ENCODE data around the gene PDIA6. TPM values are rescaled to one million over a fixed set of nuclear protein-coding genes. Genes with fewer than 3 reads are reported as not detected.

PDIA6 gene
- total and polyA plus RNA-seq, 10 of the 15 experiments (the other 5 are each of a cell fraction or from before 2014, with no cell fraction given) = 148 to 526 (median 209) TPM

GRCh38 chr2:10784719-10785118, 27.9 kb downstream of the PDIA6 start:
- Histone ChIP-seq H3K9me3 (replicated peaks; ENCODE audit: control insufficient read depth, insufficient read depth, low read length) (no peaks in the 10 kb centered on the region), H3K4me3 (no peak overlapping the region), H3K27ac (ENCODE audit: control insufficient read depth, insufficient read depth) (no peak overlapping the region), H3K27me3 (replicated peaks in 1 of 2; ENCODE audit: control insufficient read depth in 2 of 2, insufficient read depth in 2 of 2, low read length in 1 of 2) (no peaks in the 10 kb centered on the region), H2AFZ (ENCODE audit: control insufficient read depth, low read depth, low read length) (no peak overlapping the region), H3K4me1 (ENCODE audit: control insufficient read depth, insufficient read depth, low read length) (no peaks in the 10 kb centered on the region), H3K4me2 (ENCODE audit: control insufficient read depth, insufficient read depth) (no peak overlapping the region), H4K20me1 (ENCODE audit: control insufficient read depth, insufficient read depth) (no peaks in the 10 kb centered on the region), H3K36me3 (ENCODE audit: control insufficient read depth in 2 of 2, insufficient read depth in 2 of 2, low read length in 1 of 2) (peaks cover 28 to 76% of the 10 kb centered on the region in 2 experiments), H3K79me2 (ENCODE audit: control insufficient read depth, insufficient read depth, low read length) (no peaks in the 10 kb centered on the region), H3K9ac (ENCODE audit: control insufficient read depth, insufficient read depth, low read length) (no peak overlapping the region)
- BruUV-seq (replicated peaks) = no TSS peak
- in situ Hi-C loops (cut with MboI) (no loop called here), intact Hi-C loops (cut with micrococcal nuclease; ENCODE audit: unreplicated experiment) (no loop called here)
- DNase-seq (ENCODE audit: low read depth, low spot score) = no peak
- WGBS (ENCODE audit: insufficient coverage, insufficient replicate concordance, low lambda C conversion rate, missing lambda C conversion rate) = 96% methylated on average over 9 of the region's 9 CpGs
- ChIA-PET RAD21 (ENCODE audit: unreplicated experiment) (no interaction called here), POLR2A (no interaction called here), SMC1A (ENCODE audit: uncharacterized antibody, unreplicated experiment) (interaction anchor here (1.2 kb wide), 1 partner anchor 36 kb away, joined by 3 read pairs; no protein-coding TSS in a partner anchor), CTCF (interaction anchor here (2.8 kb wide), 1 partner anchor 48 kb away, joined by 10 read pairs; no protein-coding TSS in a partner anchor)
- no peak for ATAC-seq
- TF ChIP-seq POLR2A (IDR thresholded peaks at IDR 0.05; ENCODE audit: low read depth, low read length) = 0 out of 2 replicates have a peak, but pooled peaks have one; percentile 20
- no peak for TF ChIP-seq NR2C2 (IDR thresholded peaks at IDR 0.05; ENCODE audit: borderline replicate concordance, control insufficient read depth, insufficient read length, low read depth)
- no peak for FAIRE-seq

- Histone ChIP-seq H4K20me1 (ENCODE audit: control insufficient read depth, insufficient read depth) (no peaks in the 10 kb centered on the region), H3K79me2 (ENCODE audit: control insufficient read depth, insufficient read depth, low read length) (no peaks in the 10 kb centered on the region), H3K9me3 (replicated peaks; ENCODE audit: control insufficient read depth, insufficient read depth, low read length) (no peaks in the 10 kb centered on the region), H3K4me1 (ENCODE audit: control insufficient read depth, insufficient read depth, low read length) (no peaks in the 10 kb centered on the region), H3K36me3 (ENCODE audit: control insufficient read depth in 2 of 2, insufficient read depth in 2 of 2, low read length in 1 of 2) (peaks cover 27 to 64% of the 10 kb centered on the region in 2 experiments), H3K27ac (ENCODE audit: control insufficient read depth, insufficient read depth) (no peak overlapping the region), H2AFZ (ENCODE audit: control insufficient read depth, low read depth, low read length) (no peak overlapping the region), H3K4me3 (no peak overlapping the region), H3K4me2 (ENCODE audit: control insufficient read depth, insufficient read depth) (no peak overlapping the region), H3K9ac (ENCODE audit: control insufficient read depth, insufficient read depth, low read length) (no peak overlapping the region), H3K27me3 (replicated peaks in 1 of 2; ENCODE audit: control insufficient read depth in 2 of 2, insufficient read depth in 2 of 2, low read length in 1 of 2) (no peaks in the 10 kb centered on the region)
- DNase-seq (ENCODE audit: low read depth, low spot score) (no peak), FAIRE-seq (no peak), ATAC-seq (no peak)
- SMC1A ChIA-PET (ENCODE audit: uncharacterized antibody, unreplicated experiment) = no interaction called here
- in situ Hi-C loops (cut with MboI) (no loop called here), intact Hi-C loops (cut with micrococcal nuclease; ENCODE audit: unreplicated experiment) (no loop called here)
- BruUV-seq (replicated peaks) = TSS peak; percentile 52
- WGBS (ENCODE audit: insufficient coverage, insufficient replicate concordance, low lambda C conversion rate, missing lambda C conversion rate) = 61% methylated on average over 4 of the region's 4 CpGs
- RAD21 ChIA-PET (ENCODE audit: unreplicated experiment) = no interaction called here
- POLR2A ChIA-PET = no interaction called here
- CTCF ChIA-PET = interaction anchor here (1.0 kb wide), 1 partner anchor 97 kb away, joined by 3 read pairs; no protein-coding TSS in a partner anchor
- TF ChIP-seq ZNF24 (IDR thresholded peaks at IDR 0.05) (no peak), MTA3 (IDR thresholded peaks at IDR 0.05; ENCODE audit: borderline replicate concordance, low read length) (no peak), NBN (IDR thresholded peaks at IDR 0.05) (no peak), SUZ12 (IDR thresholded peaks at IDR 0.05; ENCODE audit: unreplicated experiment) (no peak), JUND (IDR thresholded peaks at IDR 0.05; ENCODE audit: low read depth, low read length) (no peak), ZZZ3 (IDR thresholded peaks at IDR 0.05; ENCODE audit: control insufficient read depth, insufficient read length, low read depth) (no peak), YY1 (IDR thresholded peaks at IDR 0.05; ENCODE audit: low read depth, low read length) (no peak), RCOR1 (conservative IDR thresholded peaks at IDR 0.05; ENCODE audit: low read depth, low read length) (no peak), PAX5 (IDR thresholded peaks at IDR 0.05; ENCODE audit: borderline replicate concordance, low read depth, low read length) (no peak), NFYA (IDR thresholded peaks at IDR 0.05; ENCODE audit: borderline replicate concordance, low read depth, low read length) (no peak), MLLT1 (IDR thresholded peaks at IDR 0.05) (no peak), SUPT20H (IDR thresholded peaks at IDR 0.05; ENCODE audit: borderline replicate concordance, control insufficient read depth, low read depth, low read length) (no peak), BCLAF1 (IDR thresholded peaks at IDR 0.05) (no peak)
Measured at GRCh38 chr2:10783421-10783820, 29.2 kb downstream of the PDIA6 start.

Measured in GM12878 (cell line).